IMR-90 (cell line): ENCODE measurements around the gene SHE. TPM values are rescaled to one million over a fixed set of nuclear protein-coding genes. Genes with fewer than 3 reads are reported as not detected.

ENCODE experiments used
- ATAC-seq: fragments of 200-7000 bp; cut with Tn5 transposase; 2 replicates; pipeline ENCODE4 v1.9.1; 2020; ENCODE audit warnings: low read depth, mild to moderate bottlenecking, moderate library complexity
- BruUV-seq: library from RNA; stranded (reverse); fragments of 400-500 nt; replicated peaks from 2 replicates; lab custom pipeline; 2021; lab: Mats Ljungman, UMichigan
- CTCF ChIA-PET: fragments of 300-600 bp; formaldehyde crosslinking; extraction: SDS; loops from one replicate; lab custom pipeline; 2021; ENCODE audit warnings: antibody characterized with exemption; lab: Yijun Ruan, JAX
- POLR2A ChIA-PET: fragments of 300-600 bp; sonication (Branson Sonifier 250); formaldehyde crosslinking; loops from one replicate; lab custom pipeline; 2022; ENCODE audit warnings: antibody characterized with exemption; ENCODE audit not compliant: unreplicated experiment; lab: Charles Lee
- DNase-seq: peaks from one replicate; pipeline ENCODE4 v3.0.0; 2013
- H2AFZ ChIP-seq: replicated peaks from 2 replicates; pipeline ENCODE3; 2013; ENCODE audit warnings: low read length, mild to moderate bottlenecking; ENCODE audit not compliant: poor library complexity
- H2AK5ac ChIP-seq: 2 replicates; pipeline ENCODE4 v1.6.1; 2013; ENCODE audit warnings: low read depth, low read length, inconsistent platforms
- H2AK9ac ChIP-seq: replicated peaks from 2 replicates; pipeline ENCODE3; 2013; ENCODE audit warnings: mild to moderate bottlenecking, low read depth, low read length, moderate library complexity; ENCODE audit not compliant: poor library complexity
- H2BK120ac ChIP-seq: 2 replicates; pipeline ENCODE4 v1.6.1; 2013; ENCODE audit warnings: low read depth, low read length, inconsistent platforms
- H2BK15ac ChIP-seq: 3 replicates; pipeline ENCODE4 v1.6.1; 2013; ENCODE audit warnings: low read depth, low read length, inconsistent platforms
- H2BK20ac ChIP-seq: 2 replicates; pipeline ENCODE4 v1.6.1; 2013; ENCODE audit warnings: low read depth, mild to moderate bottlenecking, inconsistent platforms, low read length, moderate library complexity
- H2BK5ac ChIP-seq: 2 replicates; pipeline ENCODE4 v1.6.1; 2013; ENCODE audit warnings: mild to moderate bottlenecking, low read depth, low read length, inconsistent platforms; ENCODE audit not compliant: poor library complexity, severe bottlenecking
- H3K14ac ChIP-seq: replicated peaks from 2 replicates; pipeline ENCODE4 v1.6.1; 2013; ENCODE audit warnings: low read depth, low read length, inconsistent platforms
- H3K18ac ChIP-seq: 2 replicates; pipeline ENCODE4 v1.6.1; 2013; ENCODE audit warnings: low read depth, low read length, control low read depth
- H3K23ac ChIP-seq: 2 replicates; pipeline ENCODE4 v1.6.1; 2013; ENCODE audit warnings: low read depth, low read length, inconsistent platforms
- H3K27ac ChIP-seq: 2 replicates; pipeline ENCODE4 v1.5.1; 2013; ENCODE audit warnings: mild to moderate bottlenecking, control low read depth, low read length; ENCODE audit not compliant: insufficient read depth
- H3K27me3 ChIP-seq: 2 replicates; pipeline ENCODE4 v1.6.1; 2013; ENCODE audit warnings: low read length; ENCODE audit not compliant: control insufficient read depth, insufficient read depth
- H3K36me3 ChIP-seq: 2 replicates; pipeline ENCODE4 v1.6.1; 2013; ENCODE audit warnings: low read length, mixed read lengths; ENCODE audit not compliant: control insufficient read depth, insufficient read depth
- H3K4ac ChIP-seq: 2 replicates; pipeline ENCODE4 v1.6.1; 2013; ENCODE audit warnings: low read depth, low read length, inconsistent platforms
- H3K4me1 ChIP-seq: 2 replicates; pipeline ENCODE4 v1.6.1; 2013; ENCODE audit warnings: low read length, mixed read lengths; ENCODE audit not compliant: control insufficient read depth, insufficient read depth
- H3K4me2 ChIP-seq: 2 replicates; pipeline ENCODE4 v1.6.1; 2013; ENCODE audit warnings: low read depth, mild to moderate bottlenecking, control low read depth, low read length, moderate library complexity
- H3K4me3 ChIP-seq: 2 replicates; pipeline ENCODE4 v1.5.1; 2013; ENCODE audit warnings: low read depth, mild to moderate bottlenecking, control low read depth, low read length, moderate library complexity; ENCODE audit not compliant: insufficient read depth
- H3K56ac ChIP-seq: 2 replicates; pipeline ENCODE4 v1.6.1; 2013; ENCODE audit warnings: low read length, inconsistent platforms; ENCODE audit not compliant: insufficient read depth; ENCODE audit errors: extremely low read depth
- H3K79me1 ChIP-seq, 2 experiments: 2 replicates each; pipeline ENCODE4 v1.6.1; 2013; ENCODE audit warnings: low read length in 2 of 2, inconsistent platforms in 1 of 2, low read depth in 1 of 2
- H3K9ac ChIP-seq: 2 replicates; pipeline ENCODE4 v1.6.1; 2013; ENCODE audit warnings: low read depth, low read length, control low read depth
- H3K9me1 ChIP-seq: 2 replicates; pipeline ENCODE4 v1.6.1; 2013; ENCODE audit warnings: low read length, inconsistent platforms; ENCODE audit not compliant: insufficient read depth
- H3K9me3 ChIP-seq: 2 replicates; pipeline ENCODE4 v1.6.1; 2013; ENCODE audit warnings: low read length; ENCODE audit not compliant: control insufficient read depth, insufficient read depth
- H4K20me1 ChIP-seq: 2 replicates; pipeline ENCODE4 v1.6.1; 2013; ENCODE audit warnings: low read length, inconsistent platforms; ENCODE audit not compliant: insufficient read depth
- H4K5ac ChIP-seq: 2 replicates; pipeline ENCODE4 v1.6.1; 2013; ENCODE audit warnings: mild to moderate bottlenecking, low read depth, low read length, control low read depth
- H4K8ac ChIP-seq, 2 experiments: 2 replicates each; pipeline ENCODE4 v1.6.1; 2013; ENCODE audit warnings: low read depth in 2 of 2, low read length in 2 of 2, control low read depth in 1 of 2, inconsistent platforms in 1 of 2
- H4K91ac ChIP-seq: 2 replicates; pipeline ENCODE4 v1.6.1; 2013; ENCODE audit warnings: low read depth, low read length, inconsistent platforms; ENCODE audit not compliant: insufficient read depth
- BHLHE40 ChIP-seq: fragments of 150-350 bp; IDR thresholded peaks from 2 replicates; pipeline ENCODE4 v1.6.1; 2016; ENCODE audit warnings: mild to moderate bottlenecking, low read depth, low read length
- CEBPB ChIP-seq: IDR thresholded peaks from 2 replicates; pipeline ENCODE4 v1.6.1; 2012; ENCODE audit warnings: low read depth, low read length, improper control_type of control experiment
- FOS ChIP-seq: fragments of 150-350 bp; IDR thresholded peaks from 2 replicates; pipeline ENCODE4 v1.6.1; 2016; ENCODE audit warnings: low read depth, low read length
- MAFK ChIP-seq: IDR thresholded peaks from 2 replicates; pipeline ENCODE4 v1.6.1; 2012; ENCODE audit warnings: low read depth, low read length, improper control_type of control experiment
- MXI1 ChIP-seq: IDR thresholded peaks from 2 replicates; pipeline ENCODE4 v1.6.1; 2012; ENCODE audit warnings: low read depth, mild to moderate bottlenecking, low read length, moderate library complexity, borderline replicate concordance
- NFE2L2 ChIP-seq: fragments of 150-350 bp; IDR thresholded peaks from 2 replicates; pipeline ENCODE4 v1.6.1; 2016; ENCODE audit warnings: low read depth, mild to moderate bottlenecking, low read length
- POLR2A ChIP-seq: IDR thresholded peaks from 2 replicates; pipeline ENCODE4 v1.6.1; 2012; ENCODE audit warnings: mild to moderate bottlenecking, low read depth, low read length
- RAD21 ChIP-seq: IDR thresholded peaks from 2 replicates; pipeline ENCODE4 v1.6.1; 2012; ENCODE audit warnings: low read length, improper control_type of control experiment
- RCOR1 ChIP-seq: IDR thresholded peaks from 2 replicates; pipeline ENCODE4 v1.6.1; 2012; ENCODE audit warnings: mild to moderate bottlenecking, low read length, improper control_type of control experiment; ENCODE audit not compliant: insufficient replicate concordance
- RFX5 ChIP-seq: IDR thresholded peaks from 2 replicates; pipeline ENCODE4 v1.8.0; 2012; ENCODE audit warnings: low read depth, mild to moderate bottlenecking, low read length, moderate library complexity
- SMC3 ChIP-seq: fragments of 150-350 bp; IDR thresholded peaks from 2 replicates; pipeline ENCODE4 v1.6.1; 2016; ENCODE audit warnings: low read depth, mild to moderate bottlenecking, antibody characterized with exemption, low read length, moderate library complexity
- WGBS, 2 experiments: methylation state at CpG; one replicate each; pipeline versions ENCODE4 v1.1.5 to v1.1.7; 2013; ENCODE audit warnings: missing lambda C conversion rate in 2 of 2; ENCODE audit not compliant: insufficient read length in 1 of 2; ENCODE audit errors: extremely low coverage in 2 of 2; 5-methylcytosine and 5-hydroxymethylcytosine counted together
- dilution Hi-C: fragments of 300-500 bp; cut with HindIII; formaldehyde crosslinking; loops from one replicate; pipeline ENCODE4 v1.14.3; 2018; ENCODE audit warnings: low sequenced_read_pairs; ENCODE audit not compliant: unreplicated experiment
- in situ Hi-C: fragments of 300-500 bp; cut with MboI; formaldehyde crosslinking; loops from 3 replicates; pipeline ENCODE4 v1.14.3; 2019; ENCODE audit warnings: low sequenced_read_pairs, inconsistent platforms, mixed read lengths
- intact Hi-C: fragments of 100-400 bp; cut with micrococcal nuclease; formaldehyde crosslinking; loops from 2 replicates; pipeline ENCODE4 v1.10.0; 2022
- polyA plus RNA-seq, 3 experiments: library from polyadenylated mRNA; depleted of rRNA; stranded (reverse); fragments of >200 nt; gene quantifications; 2 replicates each; pipeline ENCODE4 v1.2.3, GENCODE V29; 2012; ENCODE audit warnings: low replicate concordance in 1 of 3
- total RNA-seq: library from RNA; depleted of rRNA; stranded (reverse); fragments of >200 nt; gene quantifications from 2 replicates; pipeline ENCODE4 v1.2.3, GENCODE V29; 2012
- TF ChIP-seq, protein P1 (sequence below): fragments of 150-350 bp; IDR thresholded peaks from 2 replicates; pipeline ENCODE4 v1.6.1; 2016; ENCODE audit warnings: low read depth, mild to moderate bottlenecking, low read length, moderate library complexity, borderline replicate concordance
- TF ChIP-seq, protein P2 (sequence below): conservative IDR thresholded peaks from 2 replicates; pipeline ENCODE4 v1.5.1; 2012; ENCODE audit warnings: mild to moderate bottlenecking, low read depth, low read length, improper control_type of control experiment

SHE gene
- total and polyA plus RNA-seq, 2 of the 4 experiments (the other 2 are of a cell fraction) = not detected

DNA sequence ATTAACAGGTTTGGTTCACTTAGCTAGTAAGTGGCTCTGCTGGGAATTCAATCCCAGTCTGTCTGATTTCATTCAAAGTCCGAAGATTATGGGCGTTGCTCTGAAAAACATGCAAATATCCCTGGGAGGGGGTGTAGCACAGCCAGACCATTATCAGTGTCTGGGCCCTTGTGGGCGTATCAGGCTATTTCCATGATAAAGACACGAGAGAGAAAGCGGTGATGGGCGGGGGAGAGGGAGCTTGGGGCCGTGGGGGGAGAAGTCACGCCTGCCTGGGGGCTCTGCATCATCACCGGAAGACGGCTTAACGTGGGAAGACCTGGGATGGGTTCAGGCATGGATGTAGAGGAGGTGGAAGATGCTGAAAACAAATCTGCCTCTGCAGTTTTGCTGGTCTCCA lies 71.3 kb downstream of the SHE start:
- no TSS peak for BruUV-seq
- no peak overlapping the region; the same call in 1 of the 2 replicates for H3K9ac ChIP-seq
- 0 out of 2 replicates have a peak, but pooled peaks cover 4% of the 10 kb centered on the region for H3K27me3 ChIP-seq
- no peak overlapping the region; the same call in 1 of the 2 replicates for H2BK120ac ChIP-seq
- H4K91ac ChIP-seq = no peak overlapping the region
- no peak overlapping the region for H2BK15ac ChIP-seq
- TF ChIP-seq RFX5 = no peak
- no peak; the same call in 1 of the 2 replicates for TF ChIP-seq BHLHE40
- TF ChIP-seq, protein P1, sequence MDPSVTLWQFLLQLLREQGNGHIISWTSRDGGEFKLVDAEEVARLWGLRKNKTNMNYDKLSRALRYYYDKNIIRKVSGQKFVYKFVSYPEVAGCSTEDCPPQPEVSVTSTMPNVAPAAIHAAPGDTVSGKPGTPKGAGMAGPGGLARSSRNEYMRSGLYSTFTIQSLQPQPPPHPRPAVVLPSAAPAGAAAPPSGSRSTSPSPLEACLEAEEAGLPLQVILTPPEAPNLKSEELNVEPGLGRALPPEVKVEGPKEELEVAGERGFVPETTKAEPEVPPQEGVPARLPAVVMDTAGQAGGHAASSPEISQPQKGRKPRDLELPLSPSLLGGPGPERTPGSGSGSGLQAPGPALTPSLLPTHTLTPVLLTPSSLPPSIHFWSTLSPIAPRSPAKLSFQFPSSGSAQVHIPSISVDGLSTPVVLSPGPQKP = no peak
- no peak for TF ChIP-seq RAD21
- TF ChIP-seq POLR2A = no peak
- TF ChIP-seq SMC3 = no peak
- no peak for TF ChIP-seq FOS
- no peak for TF ChIP-seq CEBPB
- TF ChIP-seq RCOR1 = no peak
- no peak for TF ChIP-seq MAFK
- TF ChIP-seq, protein P2, sequence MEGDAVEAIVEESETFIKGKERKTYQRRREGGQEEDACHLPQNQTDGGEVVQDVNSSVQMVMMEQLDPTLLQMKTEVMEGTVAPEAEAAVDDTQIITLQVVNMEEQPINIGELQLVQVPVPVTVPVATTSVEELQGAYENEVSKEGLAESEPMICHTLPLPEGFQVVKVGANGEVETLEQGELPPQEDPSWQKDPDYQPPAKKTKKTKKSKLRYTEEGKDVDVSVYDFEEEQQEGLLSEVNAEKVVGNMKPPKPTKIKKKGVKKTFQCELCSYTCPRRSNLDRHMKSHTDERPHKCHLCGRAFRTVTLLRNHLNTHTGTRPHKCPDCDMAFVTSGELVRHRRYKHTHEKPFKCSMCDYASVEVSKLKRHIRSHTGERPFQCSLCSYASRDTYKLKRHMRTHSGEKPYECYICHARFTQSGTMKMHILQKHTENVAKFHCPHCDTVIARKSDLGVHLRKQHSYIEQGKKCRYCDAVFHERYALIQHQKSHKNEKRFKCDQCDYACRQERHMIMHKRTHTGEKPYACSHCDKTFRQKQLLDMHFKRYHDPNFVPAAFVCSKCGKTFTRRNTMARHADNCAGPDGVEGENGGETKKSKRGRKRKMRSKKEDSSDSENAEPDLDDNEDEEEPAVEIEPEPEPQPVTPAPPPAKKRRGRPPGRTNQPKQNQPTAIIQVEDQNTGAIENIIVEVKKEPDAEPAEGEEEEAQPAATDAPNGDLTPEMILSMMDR = no peak
- TF ChIP-seq MXI1 = no peak
- no peak for TF ChIP-seq NFE2L2
- H4K5ac ChIP-seq = no peak overlapping the region
- intact Hi-C loops = loop anchor here (1.0 kb wide), 2 partner anchors 15 to 23 kb away; no protein-coding TSS in a partner anchor
- H2AK5ac ChIP-seq = peak overlapping the region; percentile 27; the same call in 1 of the 2 replicates
- H2BK20ac ChIP-seq = peak overlapping the region; percentile 48
- ATAC-seq (no peak), DNase-seq (no peak)
- no peaks in the 10 kb centered on the region for H3K9me3 ChIP-seq
- in situ Hi-C loops = no loop called here
- H3K4me1 ChIP-seq = peaks cover 26% of the 10 kb centered on the region
- H3K9me1 ChIP-seq = peaks cover 23% of the 10 kb centered on the region
- H3K36me3 ChIP-seq = peaks cover 35% of the 10 kb centered on the region
- H4K20me1 ChIP-seq = peaks cover 42% of the 10 kb centered on the region
- ChIA-PET POLR2A (no interaction called here), CTCF (no interaction called here)
- H2BK5ac ChIP-seq = peak overlapping the region; percentile 31
- H3K56ac ChIP-seq = no peak overlapping the region
- H2AFZ ChIP-seq = no peak overlapping the region
- peak overlapping the region; percentile 64 for H3K23ac ChIP-seq
- H4K8ac ChIP-seq = no peak overlapping the region
- no peak overlapping the region for H3K4me3 ChIP-seq
- H2AK9ac ChIP-seq = no peak overlapping the region
- peak overlapping the region; percentile 28; the same call in 1 of the 2 replicates for H3K27ac ChIP-seq
- peak overlapping the region; percentile 76 for H3K4ac ChIP-seq
- 43% methylated on average over 4 of the region's 11 CpGs; no CpG with 5 or more reads in 1 of the 2 experiments for WGBS, 2 experiments
- dilution Hi-C loops = no loop called here
- H3K18ac ChIP-seq = peak overlapping the region; percentile 54
- H3K79me1 ChIP-seq = peaks cover 3 to 9% of the 10 kb centered on the region in 2 experiments; a peak in 1 of 4 replicates
- H3K14ac ChIP-seq = no peak overlapping the region; the same call in 1 of the 2 replicates
- 0 out of 2 replicates have a peak overlapping the region, but pooled peaks have one; percentile 4 for H3K4me2 ChIP-seq
